GM12891 (cell line): ENCODE data around the gene RFX3.

Experiments used
- PAX5 ChIP-seq: IDR thresholded peaks from 2 replicates; pipeline ENCODE4 v1.6.1; 2011; ENCODE audit warnings: low read length, moderate library complexity, mild to moderate bottlenecking; ENCODE audit not compliant: insufficient read depth, severe bottlenecking
- POLR2A ChIP-seq: IDR thresholded peaks from 2 replicates; pipeline ENCODE4 v1.6.1; 2011; ENCODE audit warnings: low read depth, low read length, control low read depth
- POLR2AphosphoS5 ChIP-seq: IDR thresholded peaks from 2 replicates; pipeline ENCODE4 v1.6.1; 2011; ENCODE audit warnings: low read depth, low read length, control low read depth
- POU2F2 ChIP-seq: IDR thresholded peaks from 2 replicates; pipeline ENCODE4 v1.6.1; 2011; ENCODE audit warnings: low read depth, mild to moderate bottlenecking, control low read depth, low read length, moderate library complexity
- SPI1 ChIP-seq: IDR thresholded peaks from 2 replicates; pipeline ENCODE4 v1.6.1; 2011; ENCODE audit warnings: low read depth, low read length, control low read depth
- TAF1 ChIP-seq: IDR thresholded peaks from 2 replicates; pipeline ENCODE4 v1.6.1; 2011; ENCODE audit warnings: low read depth, low read length, control low read depth

DNA sequence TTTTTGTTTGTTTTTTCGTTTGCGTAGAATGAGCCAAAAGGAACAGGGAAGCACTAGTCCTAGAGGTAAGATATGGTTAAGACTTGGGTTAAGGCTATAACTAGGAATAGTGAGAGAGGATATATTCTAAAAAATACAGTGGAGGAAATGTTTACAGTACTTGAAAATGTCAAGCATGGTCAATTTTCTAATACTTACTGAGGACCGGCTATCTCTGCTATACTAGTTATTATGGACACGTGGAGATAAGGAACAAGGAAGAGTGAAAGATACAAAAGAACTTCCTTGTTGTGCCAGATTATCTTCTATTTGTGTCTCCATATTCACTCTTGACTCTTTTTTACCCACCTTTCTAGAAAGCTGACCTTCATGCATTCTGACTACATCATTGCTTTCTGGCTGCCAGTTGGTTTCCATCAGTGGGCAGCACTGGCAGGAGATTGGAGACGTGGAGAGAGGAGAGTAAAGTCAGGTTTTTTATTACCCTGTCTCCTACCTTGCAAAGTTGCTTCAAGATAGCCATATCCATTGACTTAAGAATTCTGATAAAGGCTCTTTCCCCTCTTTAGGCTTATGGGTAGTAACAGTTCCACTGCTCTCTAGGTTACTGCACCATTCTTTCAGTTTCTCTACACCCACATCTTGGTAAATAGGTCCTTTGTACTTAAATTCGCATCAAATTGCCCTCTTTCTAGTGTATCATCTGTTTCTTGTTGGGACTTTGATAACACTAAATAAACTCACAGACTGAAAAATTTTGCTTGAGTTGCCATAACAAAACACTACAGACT, 9.0 kb upstream of the RFX3 start:
- TF ChIP-seq POLR2A (no peak), POLR2AphosphoS5 (no peak), SPI1 (no peak), TAF1 (no peak), PAX5 (no peak), POU2F2 (no peak)
